IMR-90 (cell line): ENCODE measurements around the gene CAPN5. TPM values are rescaled to one million over a fixed set of nuclear protein-coding genes. Genes with fewer than 3 reads are reported as not detected.

Experiments
- ATAC-seq: fragments of 200-7000 bp; cut with Tn5 transposase; 2 replicates; pipeline ENCODE4 v1.9.1; 2020; ENCODE audit warnings: low read depth, mild to moderate bottlenecking, moderate library complexity
- BruUV-seq: library from RNA; stranded (reverse); fragments of 400-500 nt; replicated peaks from 2 replicates; lab custom pipeline; 2021; lab: Mats Ljungman, UMichigan
- CTCF ChIA-PET: fragments of 300-600 bp; formaldehyde crosslinking; extraction: SDS; loops from one replicate; lab custom pipeline; 2021; ENCODE audit warnings: antibody characterized with exemption; lab: Yijun Ruan, JAX
- POLR2A ChIA-PET: fragments of 300-600 bp; sonication (Branson Sonifier 250); formaldehyde crosslinking; loops from one replicate; lab custom pipeline; 2022; ENCODE audit warnings: antibody characterized with exemption; ENCODE audit not compliant: unreplicated experiment; lab: Charles Lee
- DNase-seq: peaks from one replicate; pipeline ENCODE4 v3.0.0; 2013
- H2AFZ ChIP-seq: replicated peaks from 2 replicates; pipeline ENCODE3; 2013; ENCODE audit warnings: low read length, mild to moderate bottlenecking; ENCODE audit not compliant: poor library complexity
- H2AK5ac ChIP-seq: 2 replicates; pipeline ENCODE4 v1.6.1; 2013; ENCODE audit warnings: low read depth, low read length, inconsistent platforms
- H2AK9ac ChIP-seq: replicated peaks from 2 replicates; pipeline ENCODE3; 2013; ENCODE audit warnings: mild to moderate bottlenecking, low read depth, low read length, moderate library complexity; ENCODE audit not compliant: poor library complexity
- H2BK120ac ChIP-seq: 2 replicates; pipeline ENCODE4 v1.6.1; 2013; ENCODE audit warnings: low read depth, low read length, inconsistent platforms
- H2BK15ac ChIP-seq: 3 replicates; pipeline ENCODE4 v1.6.1; 2013; ENCODE audit warnings: low read depth, low read length, inconsistent platforms
- H2BK20ac ChIP-seq: 2 replicates; pipeline ENCODE4 v1.6.1; 2013; ENCODE audit warnings: low read depth, mild to moderate bottlenecking, inconsistent platforms, low read length, moderate library complexity
- H2BK5ac ChIP-seq: 2 replicates; pipeline ENCODE4 v1.6.1; 2013; ENCODE audit warnings: mild to moderate bottlenecking, low read depth, low read length, inconsistent platforms; ENCODE audit not compliant: poor library complexity, severe bottlenecking
- H3K14ac ChIP-seq: replicated peaks from 2 replicates; pipeline ENCODE4 v1.6.1; 2013; ENCODE audit warnings: low read depth, low read length, inconsistent platforms
- H3K18ac ChIP-seq: 2 replicates; pipeline ENCODE4 v1.6.1; 2013; ENCODE audit warnings: low read depth, low read length, control low read depth
- H3K23ac ChIP-seq: 2 replicates; pipeline ENCODE4 v1.6.1; 2013; ENCODE audit warnings: low read depth, low read length, inconsistent platforms
- H3K27ac ChIP-seq: 2 replicates; pipeline ENCODE4 v1.5.1; 2013; ENCODE audit warnings: mild to moderate bottlenecking, control low read depth, low read length; ENCODE audit not compliant: insufficient read depth
- H3K27me3 ChIP-seq: 2 replicates; pipeline ENCODE4 v1.6.1; 2013; ENCODE audit warnings: low read length; ENCODE audit not compliant: control insufficient read depth, insufficient read depth
- H3K36me3 ChIP-seq: 2 replicates; pipeline ENCODE4 v1.6.1; 2013; ENCODE audit warnings: low read length, mixed read lengths; ENCODE audit not compliant: control insufficient read depth, insufficient read depth
- H3K4ac ChIP-seq: 2 replicates; pipeline ENCODE4 v1.6.1; 2013; ENCODE audit warnings: low read depth, low read length, inconsistent platforms
- H3K4me1 ChIP-seq: 2 replicates; pipeline ENCODE4 v1.6.1; 2013; ENCODE audit warnings: low read length, mixed read lengths; ENCODE audit not compliant: control insufficient read depth, insufficient read depth
- H3K4me2 ChIP-seq: 2 replicates; pipeline ENCODE4 v1.6.1; 2013; ENCODE audit warnings: low read depth, mild to moderate bottlenecking, control low read depth, low read length, moderate library complexity
- H3K4me3 ChIP-seq: 2 replicates; pipeline ENCODE4 v1.5.1; 2013; ENCODE audit warnings: low read depth, mild to moderate bottlenecking, control low read depth, low read length, moderate library complexity; ENCODE audit not compliant: insufficient read depth
- H3K56ac ChIP-seq: 2 replicates; pipeline ENCODE4 v1.6.1; 2013; ENCODE audit warnings: low read length, inconsistent platforms; ENCODE audit not compliant: insufficient read depth; ENCODE audit errors: extremely low read depth
- H3K79me1 ChIP-seq, 2 experiments: 2 replicates each; pipeline ENCODE4 v1.6.1; 2013; ENCODE audit warnings: low read length in 2 of 2, inconsistent platforms in 1 of 2, low read depth in 1 of 2
- H3K9ac ChIP-seq: 2 replicates; pipeline ENCODE4 v1.6.1; 2013; ENCODE audit warnings: low read depth, low read length, control low read depth
- H3K9me1 ChIP-seq: 2 replicates; pipeline ENCODE4 v1.6.1; 2013; ENCODE audit warnings: low read length, inconsistent platforms; ENCODE audit not compliant: insufficient read depth
- H3K9me3 ChIP-seq: 2 replicates; pipeline ENCODE4 v1.6.1; 2013; ENCODE audit warnings: low read length; ENCODE audit not compliant: control insufficient read depth, insufficient read depth
- H4K20me1 ChIP-seq: 2 replicates; pipeline ENCODE4 v1.6.1; 2013; ENCODE audit warnings: low read length, inconsistent platforms; ENCODE audit not compliant: insufficient read depth
- H4K5ac ChIP-seq: 2 replicates; pipeline ENCODE4 v1.6.1; 2013; ENCODE audit warnings: mild to moderate bottlenecking, low read depth, low read length, control low read depth
- H4K8ac ChIP-seq, 2 experiments: 2 replicates each; pipeline ENCODE4 v1.6.1; 2013; ENCODE audit warnings: low read depth in 2 of 2, low read length in 2 of 2, control low read depth in 1 of 2, inconsistent platforms in 1 of 2
- H4K91ac ChIP-seq: 2 replicates; pipeline ENCODE4 v1.6.1; 2013; ENCODE audit warnings: low read depth, low read length, inconsistent platforms; ENCODE audit not compliant: insufficient read depth
- BHLHE40 ChIP-seq: fragments of 150-350 bp; IDR thresholded peaks from 2 replicates; pipeline ENCODE4 v1.6.1; 2016; ENCODE audit warnings: mild to moderate bottlenecking, low read depth, low read length
- MAFK ChIP-seq: IDR thresholded peaks from 2 replicates; pipeline ENCODE4 v1.6.1; 2012; ENCODE audit warnings: low read depth, low read length, improper control_type of control experiment
- MAZ ChIP-seq: IDR thresholded peaks from 2 replicates; pipeline ENCODE4 v1.6.1; 2012; ENCODE audit warnings: low read depth, mild to moderate bottlenecking, low read length, improper control_type of control experiment, moderate library complexity, borderline replicate concordance
- MXI1 ChIP-seq: IDR thresholded peaks from 2 replicates; pipeline ENCODE4 v1.6.1; 2012; ENCODE audit warnings: low read depth, mild to moderate bottlenecking, low read length, moderate library complexity, borderline replicate concordance
- NFE2L2 ChIP-seq: fragments of 150-350 bp; IDR thresholded peaks from 2 replicates; pipeline ENCODE4 v1.6.1; 2016; ENCODE audit warnings: low read depth, mild to moderate bottlenecking, low read length
- RAD21 ChIP-seq: IDR thresholded peaks from 2 replicates; pipeline ENCODE4 v1.6.1; 2012; ENCODE audit warnings: low read length, improper control_type of control experiment
- RCOR1 ChIP-seq: IDR thresholded peaks from 2 replicates; pipeline ENCODE4 v1.6.1; 2012; ENCODE audit warnings: mild to moderate bottlenecking, low read length, improper control_type of control experiment; ENCODE audit not compliant: insufficient replicate concordance
- RFX5 ChIP-seq: IDR thresholded peaks from 2 replicates; pipeline ENCODE4 v1.8.0; 2012; ENCODE audit warnings: low read depth, mild to moderate bottlenecking, low read length, moderate library complexity
- WGBS, 2 experiments: methylation state at CpG; one replicate each; pipeline versions ENCODE4 v1.1.5 to v1.1.7; 2013; ENCODE audit warnings: missing lambda C conversion rate in 2 of 2; ENCODE audit not compliant: insufficient read length in 1 of 2; ENCODE audit errors: extremely low coverage in 2 of 2; 5-methylcytosine and 5-hydroxymethylcytosine counted together
- dilution Hi-C: fragments of 300-500 bp; cut with HindIII; formaldehyde crosslinking; loops from one replicate; pipeline ENCODE4 v1.14.3; 2018; ENCODE audit warnings: low sequenced_read_pairs; ENCODE audit not compliant: unreplicated experiment
- in situ Hi-C: fragments of 300-500 bp; cut with MboI; formaldehyde crosslinking; loops from 3 replicates; pipeline ENCODE4 v1.14.3; 2019; ENCODE audit warnings: low sequenced_read_pairs, inconsistent platforms, mixed read lengths
- intact Hi-C: fragments of 100-400 bp; cut with micrococcal nuclease; formaldehyde crosslinking; loops from 2 replicates; pipeline ENCODE4 v1.10.0; 2022
- polyA plus RNA-seq, 3 experiments: library from polyadenylated mRNA; depleted of rRNA; stranded (reverse); fragments of >200 nt; gene quantifications; 2 replicates each; pipeline ENCODE4 v1.2.3, GENCODE V29; 2012; ENCODE audit warnings: low replicate concordance in 1 of 3
- total RNA-seq: library from RNA; depleted of rRNA; stranded (reverse); fragments of >200 nt; gene quantifications from 2 replicates; pipeline ENCODE4 v1.2.3, GENCODE V29; 2012
- TF ChIP-seq, protein P1 (sequence below): fragments of 150-350 bp; IDR thresholded peaks from 2 replicates; pipeline ENCODE4 v1.6.1; 2017; ENCODE audit warnings: mild to moderate bottlenecking, antibody characterized with exemption, low read length, low read depth

CAPN5 gene
- total and polyA plus RNA-seq, 2 of the 4 experiments (the other 2 are of a cell fraction), result 8.1 to 24.0 TPM

DNA sequence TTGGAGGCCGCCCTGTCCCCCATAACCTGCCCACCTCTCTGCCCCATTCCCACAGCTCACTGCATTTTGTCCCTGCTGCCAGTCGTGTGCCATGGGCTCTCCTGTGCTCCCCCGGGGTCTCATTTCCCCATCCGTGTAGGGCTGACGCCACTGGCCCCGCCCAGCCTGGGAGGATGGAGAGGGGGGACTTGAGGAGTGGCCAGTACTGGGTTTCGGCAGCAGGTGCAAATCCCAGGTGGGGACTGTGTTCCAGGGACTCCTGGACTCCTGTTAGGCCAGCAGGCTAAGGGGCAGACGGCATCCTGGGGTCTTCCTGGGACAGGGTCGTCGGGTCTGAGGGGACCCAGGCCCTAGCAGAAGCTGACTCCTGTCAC is 60.1 kb downstream of the CAPN5 start:
- H4K5ac ChIP-seq, result no peak overlapping the region
- peak overlapping the region; percentile 93 for H2AFZ ChIP-seq
- H2BK20ac ChIP-seq, result no peak overlapping the region
- no peak overlapping the region for H2AK9ac ChIP-seq
- BruUV-seq, result no TSS peak
- H3K4ac ChIP-seq, result no peak overlapping the region
- no peak overlapping the region for H4K91ac ChIP-seq
- H3K36me3 ChIP-seq, result peaks cover 8% of the 10 kb centered on the region; the same call in 1 of the 2 replicates
- no peak overlapping the region for H3K56ac ChIP-seq
- H3K9me1 ChIP-seq, result no peaks in the 10 kb centered on the region
- H3K27ac ChIP-seq, result no peak overlapping the region
- WGBS, 2 experiments, result 22% methylated on average over 4 of the region's 10 CpGs; no CpG with 5 or more reads in 1 of the 2 experiments
- H3K79me1 ChIP-seq, result no peaks in the 10 kb centered on the region
- in situ Hi-C loops, result loop anchor here (5.0 to 10.0 kb wide), 2 partner anchors 58 to 420 kb away; no protein-coding TSS in a partner anchor
- no peak for TF ChIP-seq MXI1
- TF ChIP-seq MAZ, result no peak
- no peak for TF ChIP-seq MAFK
- no peak for TF ChIP-seq RFX5
- TF ChIP-seq RAD21, result no peak
- TF ChIP-seq RCOR1, result no peak
- no peak for TF ChIP-seq NFE2L2
- no peak for TF ChIP-seq BHLHE40
- TF ChIP-seq, protein P1, sequence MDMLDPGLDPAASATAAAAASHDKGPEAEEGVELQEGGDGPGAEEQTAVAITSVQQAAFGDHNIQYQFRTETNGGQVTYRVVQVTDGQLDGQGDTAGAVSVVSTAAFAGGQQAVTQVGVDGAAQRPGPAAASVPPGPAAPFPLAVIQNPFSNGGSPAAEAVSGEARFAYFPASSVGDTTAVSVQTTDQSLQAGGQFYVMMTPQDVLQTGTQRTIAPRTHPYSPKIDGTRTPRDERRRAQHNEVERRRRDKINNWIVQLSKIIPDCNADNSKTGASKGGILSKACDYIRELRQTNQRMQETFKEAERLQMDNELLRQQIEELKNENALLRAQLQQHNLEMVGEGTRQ, result no peak
- H3K4me1 ChIP-seq, result peaks cover 10% of the 10 kb centered on the region; the same call in 1 of the 2 replicates
- H3K4me2 ChIP-seq, result peak overlapping the region; percentile 33; the same call in 1 of the 2 replicates
- no peak overlapping the region for H3K14ac ChIP-seq
- ATAC-seq (no peak; the same call in 1 of the 2 replicates), DNase-seq (no peak)
- H2BK15ac ChIP-seq, result no peak overlapping the region
- H4K20me1 ChIP-seq, result no peaks in the 10 kb centered on the region
- no peak overlapping the region for H2BK120ac ChIP-seq
- H3K23ac ChIP-seq, result no peak overlapping the region
- POLR2A ChIA-PET, result no interaction called here
- H2BK5ac ChIP-seq, result no peak overlapping the region
- no peak overlapping the region for H2AK5ac ChIP-seq
- no peaks in the 10 kb centered on the region for H3K9me3 ChIP-seq
- no peak overlapping the region for H4K8ac ChIP-seq
- no peak overlapping the region for H3K4me3 ChIP-seq
- no peak overlapping the region for H3K18ac ChIP-seq
- H3K27me3 ChIP-seq, result no peaks in the 10 kb centered on the region
- dilution Hi-C loops, result no loop called here
- CTCF ChIA-PET, result interaction anchor here (0.7 to 2.6 kb wide), 21 partner anchors 8 to 977 kb away, joined by 3 to 21 read pairs (median 4); no protein-coding TSS in a partner anchor
- H3K9ac ChIP-seq, result no peak overlapping the region
- intact Hi-C loops, result loop anchor here (1.0 kb wide), 3 partner anchors 61 to 492 kb away; no protein-coding TSS in a partner anchor
